B cell (primary cell): ENCODE results near the gene NLRP11. TPM values are rescaled to one million over a fixed set of nuclear protein-coding genes. Genes with fewer than 3 reads are reported as not detected.
A peak's percentile ranks its signal among the peaks of the same experiment; 100 is the strongest.

Experiments
- ATAC-seq: fragments of 200-7000 bp; cut with Tn5 transposase; one replicate; pipeline ENCODE4 v1.10.0; 2021; ENCODE audit warnings: low read depth, mild to moderate bottlenecking, moderate number of reproducible peaks, moderate library complexity
- CTCF ChIA-PET: fragments of 350-600 bp; sonication (Branson Sonifier 250); formaldehyde crosslinking; loops from one replicate; lab custom pipeline; 2021; ENCODE audit warnings: antibody characterized with exemption, inconsistent platforms; lab: Charles Lee
- POLR2A ChIA-PET: fragments of 350-600 bp; sonication (Branson Sonifier 250); formaldehyde crosslinking; loops from one replicate; lab custom pipeline; 2021; ENCODE audit warnings: antibody characterized with exemption; lab: Charles Lee
- DNase-seq: peaks from one replicate; pipeline ENCODE4 v3.0.0; 2013
- H2AFZ ChIP-seq: 2 replicates; pipeline ENCODE4 v1.6.1; 2012; ENCODE audit warnings: mild to moderate bottlenecking, low read depth, low read length; ENCODE audit not compliant: insufficient read depth, poor library complexity, severe bottlenecking
- H3K27ac ChIP-seq, 2 donors: 1 replicate in 1 of 2; 2 replicates in 1 of 2; pipeline ENCODE4 v1.5.1; 2012 to 2013; ENCODE audit warnings: low read length in 2 of 2, mild to moderate bottlenecking in 2 of 2, moderate library complexity in 1 of 2
- H3K27me3 ChIP-seq, 4 experiments: fragments of 200-600 bp in 1 of 4; sonication (generic) in 1 of 4; replicated peaks in 1 of 4; 1 replicate in 2 of 4; 2 replicates in 2 of 4; pipeline versions ENCODE4 v1.6.1 to v1.7.0; 2013 to 2016; ENCODE audit warnings: low read length in 3 of 4, mild to moderate bottlenecking in 2 of 4, mixed read lengths in 1 of 4, moderate library complexity in 1 of 4; ENCODE audit not compliant: insufficient read depth in 4 of 4, control insufficient read depth in 3 of 4; ENCODE audit errors: control extremely low read depth in 1 of 4
- H3K36me3 ChIP-seq, 2 experiments: replicated peaks in 1 of 2; 1 replicate in 1 of 2; 2 replicates in 1 of 2; pipeline versions ENCODE4 v1.6.1 to v1.7.1; 2013; ENCODE audit warnings: low read length in 1 of 2; ENCODE audit not compliant: insufficient read depth in 2 of 2, control insufficient read depth in 1 of 2; ENCODE audit errors: control extremely low read depth in 1 of 2, extremely low read depth in 1 of 2
- H3K4me1 ChIP-seq, 2 donors: fragments of 200-600 bp in 1 of 2; sonication (generic) in 1 of 2; 1 replicate in 1 of 2; 2 replicates in 1 of 2; pipeline versions ENCODE4 v1.5.1 to v1.6.1; 2013 to 2017; ENCODE audit warnings: low read length in 2 of 2; ENCODE audit not compliant: control insufficient read depth in 2 of 2, insufficient read depth in 2 of 2
- H3K4me2 ChIP-seq: replicated peaks from 2 replicates; pipeline ENCODE3; 2012; ENCODE audit warnings: mild to moderate bottlenecking, low read depth, low read length; ENCODE audit not compliant: poor library complexity, severe bottlenecking
- H3K4me3 ChIP-seq, 5 experiments: fragments of 200-600 bp in 1 of 5; sonication (generic) in 1 of 5; 1 replicate in 3 of 5; 2 replicates in 2 of 5; pipeline versions ENCODE4 v1.5.1 to v1.7.0; 2011 to 2016; ENCODE audit warnings: low read length in 4 of 5, mild to moderate bottlenecking in 4 of 5, low read depth in 2 of 5, control low read depth in 1 of 5, moderate library complexity in 1 of 5; ENCODE audit not compliant: insufficient read depth in 1 of 5; ENCODE audit errors: control extremely low read depth in 1 of 5, extremely low read depth in 1 of 5
- H3K79me2 ChIP-seq: fragments of 200-600 bp; sonication (generic); one replicate; pipeline ENCODE4 v1.6.0; 2016; ENCODE audit warnings: low read length; ENCODE audit not compliant: control insufficient read depth, insufficient read depth
- H3K9ac ChIP-seq: fragments of 200-600 bp; sonication (generic); 2 replicates; pipeline ENCODE4 v1.6.1; 2017; ENCODE audit warnings: mild to moderate bottlenecking, low read length, moderate library complexity
- H3K9me3 ChIP-seq, 3 donors: one replicate each; pipeline versions ENCODE4 v1.6.1 to v1.7.1; 2013; ENCODE audit warnings: low read length in 2 of 3; ENCODE audit not compliant: control insufficient read depth in 2 of 3, insufficient read depth in 1 of 3; ENCODE audit errors: control extremely low read depth in 1 of 3
- H4K20me1 ChIP-seq: 2 replicates; pipeline ENCODE4 v1.6.0; 2012; ENCODE audit warnings: mild to moderate bottlenecking, low read length; ENCODE audit not compliant: insufficient read depth, control insufficient read depth, poor library complexity, severe bottlenecking
- H3K27ac Mint-ChIP-seq: one replicate; pipeline ENCODE4 v1.8.0; 2021; ENCODE audit warnings: mixed read lengths
- H3K27me3 Mint-ChIP-seq: one replicate; pipeline ENCODE4 v1.8.0; 2021; ENCODE audit warnings: mixed read lengths
- H3K4me1 Mint-ChIP-seq: one replicate; pipeline ENCODE4 v1.8.0; 2021; ENCODE audit warnings: mixed read lengths
- H3K4me3 Mint-ChIP-seq: one replicate; pipeline ENCODE4 v1.8.0; 2021; ENCODE audit warnings: mixed read lengths
- H3K9me3 Mint-ChIP-seq: one replicate; pipeline ENCODE4 v1.8.0; 2022; ENCODE audit warnings: mixed read lengths; ENCODE audit not compliant: insufficient read depth
- WGBS: methylation state at CpG from one replicate; pipeline ENCODE4 v1.1.5; 2013; ENCODE audit warnings: missing lambda C conversion rate; ENCODE audit not compliant: insufficient coverage; 5-methylcytosine and 5-hydroxymethylcytosine counted together
- intact Hi-C: fragments of 100-400 bp; cut with micrococcal nuclease; formaldehyde crosslinking; loops from one replicate; pipeline ENCODE4 v1.10.0; 2022
- polyA plus RNA-seq: library from polyadenylated mRNA; depleted of rRNA; stranded (reverse); fragments of >200 nt; gene quantifications from 2 replicates; pipeline ENCODE4 v1.2.3, GENCODE V29; 2012
- total RNA-seq, 2 donors: library from RNA; stranded (reverse); fragments of 120-200 nt in 1 of 2; gene quantifications; 1 replicate in 1 of 2; 2 replicates in 1 of 2; pipeline versions ENCODE4 v1.2.3 to v1.2.4, GENCODE V29; 2013 to 2022
- TF ChIP-seq, protein P1 (sequence below): fragments of 200-600 bp; IDR thresholded peaks from one replicate; pipeline ENCODE4 v1.8.0; 2022; ENCODE audit warnings: antibody characterized with exemption, mild to moderate bottlenecking

Gene NLRP11
- total and polyA plus RNA-seq, 2 donors (not counting 1 experiment from before 2014, with no cell fraction given), result 0.24 TPM; not detected in 1

GRCh38 chr19:55830656-55831055 is 1.1 kb downstream of the NLRP11 start:
- no peak overlapping the region for H3K9ac ChIP-seq
- WGBS, result 71% methylated on average over 5 of the region's 5 CpGs
- no peak overlapping the region for H3K4me3 ChIP-seq
- no peak overlapping the region for H3K27ac ChIP-seq
- H2AFZ ChIP-seq, result no peak overlapping the region
- H3K79me2 ChIP-seq, result no peaks in the 10 kb centered on the region
- no peak overlapping the region for H3K4me3 Mint-ChIP-seq
- no peaks in the 10 kb centered on the region for H3K27me3 ChIP-seq
- H4K20me1 ChIP-seq, result no peaks in the 10 kb centered on the region
- no peaks in the 10 kb centered on the region for H3K4me1 ChIP-seq
- TF ChIP-seq, protein P1, sequence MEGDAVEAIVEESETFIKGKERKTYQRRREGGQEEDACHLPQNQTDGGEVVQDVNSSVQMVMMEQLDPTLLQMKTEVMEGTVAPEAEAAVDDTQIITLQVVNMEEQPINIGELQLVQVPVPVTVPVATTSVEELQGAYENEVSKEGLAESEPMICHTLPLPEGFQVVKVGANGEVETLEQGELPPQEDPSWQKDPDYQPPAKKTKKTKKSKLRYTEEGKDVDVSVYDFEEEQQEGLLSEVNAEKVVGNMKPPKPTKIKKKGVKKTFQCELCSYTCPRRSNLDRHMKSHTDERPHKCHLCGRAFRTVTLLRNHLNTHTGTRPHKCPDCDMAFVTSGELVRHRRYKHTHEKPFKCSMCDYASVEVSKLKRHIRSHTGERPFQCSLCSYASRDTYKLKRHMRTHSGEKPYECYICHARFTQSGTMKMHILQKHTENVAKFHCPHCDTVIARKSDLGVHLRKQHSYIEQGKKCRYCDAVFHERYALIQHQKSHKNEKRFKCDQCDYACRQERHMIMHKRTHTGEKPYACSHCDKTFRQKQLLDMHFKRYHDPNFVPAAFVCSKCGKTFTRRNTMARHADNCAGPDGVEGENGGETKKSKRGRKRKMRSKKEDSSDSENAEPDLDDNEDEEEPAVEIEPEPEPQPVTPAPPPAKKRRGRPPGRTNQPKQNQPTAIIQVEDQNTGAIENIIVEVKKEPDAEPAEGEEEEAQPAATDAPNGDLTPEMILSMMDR, result no peak
- no peaks in the 10 kb centered on the region for H3K9me3 Mint-ChIP-seq
- H3K4me2 ChIP-seq, result no peak overlapping the region
- intact Hi-C loops, result no loop called here
- no peaks in the 10 kb centered on the region for H3K4me1 Mint-ChIP-seq
- peaks cover 3% of the 10 kb centered on the region for H3K27me3 Mint-ChIP-seq
- H3K27ac Mint-ChIP-seq, result no peak overlapping the region
- ChIA-PET CTCF (no interaction called here), POLR2A (interaction anchor here (0.6 kb wide), 1 partner anchor 22 kb away, joined by 7 read pairs; no protein-coding TSS in a partner anchor)
- no peaks in the 10 kb centered on the region for H3K36me3 ChIP-seq
- no peaks in the 10 kb centered on the region for H3K9me3 ChIP-seq
- DNase-seq (no peak), ATAC-seq (no peak)

DNA sequence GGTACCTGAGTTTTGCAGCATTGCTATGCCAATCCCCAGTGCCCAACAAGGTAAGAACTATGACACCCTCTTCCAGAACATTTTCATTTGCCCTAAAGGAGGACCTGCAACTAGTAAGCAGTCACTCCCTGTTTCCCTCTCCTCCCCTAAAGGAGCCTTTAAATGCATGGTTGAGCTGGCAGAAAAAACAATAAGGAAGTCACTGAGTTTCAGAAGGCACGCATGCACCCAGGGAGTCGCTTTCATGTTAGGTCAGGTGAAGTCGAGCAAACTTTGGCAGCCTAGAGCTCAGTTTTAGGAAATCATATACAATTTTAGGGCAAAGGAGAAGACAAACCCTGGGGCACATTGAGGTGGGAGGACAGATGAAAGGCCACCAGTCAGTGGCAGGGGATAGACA is 11.8 kb downstream of the NLRP11 start:
- H3K4me2 ChIP-seq, result peak overlapping the region; percentile 32
- intact Hi-C loops, result no loop called here

More for the DNA sequence above, 11.8 kb downstream of the NLRP11 start:
- DNase-seq, result peak; percentile 15
- TF ChIP-seq, protein P1, result no peak
- Histone ChIP-seq H3K27ac (no peak overlapping the region), H3K79me2 (no peaks in the 10 kb centered on the region), H3K4me3 (no peak overlapping the region), H3K9ac (no peak overlapping the region), H3K27me3 (no peaks in the 10 kb centered on the region), H3K4me1 (peaks cover 10 to 13% of the 10 kb centered on the region in 2 donors), H3K9me3 (no peaks in the 10 kb centered on the region), H2AFZ (peak overlapping the region; percentile 6), H4K20me1 (no peaks in the 10 kb centered on the region), H3K36me3 (no peaks in the 10 kb centered on the region)
- no peaks in the 10 kb centered on the region for H3K9me3 Mint-ChIP-seq
- ATAC-seq, result no peak
- H3K4me1 Mint-ChIP-seq, result peaks cover 19% of the 10 kb centered on the region
- 57% methylated on average over 3 of the region's 3 CpGs for WGBS
- CTCF ChIA-PET, result no interaction called here
- H3K27me3 Mint-ChIP-seq, result peaks cover 4% of the 10 kb centered on the region
- no peak overlapping the region for H3K27ac Mint-ChIP-seq
- POLR2A ChIA-PET, result no interaction called here
- H3K4me3 Mint-ChIP-seq, result peak overlapping the region; percentile 30
